GM12874 (cell line): ENCODE measurements around the gene DIAPH2.

Experiments
- TF ChIP-seq, protein P1 (sequence below): IDR thresholded peaks from 2 replicates; pipeline ENCODE4 v1.5.1; 2011; ENCODE audit warnings: low read depth, mild to moderate bottlenecking, control low read depth, low read length, moderate library complexity; ENCODE audit not compliant: insufficient read depth

Gene DIAPH2

DNA sequence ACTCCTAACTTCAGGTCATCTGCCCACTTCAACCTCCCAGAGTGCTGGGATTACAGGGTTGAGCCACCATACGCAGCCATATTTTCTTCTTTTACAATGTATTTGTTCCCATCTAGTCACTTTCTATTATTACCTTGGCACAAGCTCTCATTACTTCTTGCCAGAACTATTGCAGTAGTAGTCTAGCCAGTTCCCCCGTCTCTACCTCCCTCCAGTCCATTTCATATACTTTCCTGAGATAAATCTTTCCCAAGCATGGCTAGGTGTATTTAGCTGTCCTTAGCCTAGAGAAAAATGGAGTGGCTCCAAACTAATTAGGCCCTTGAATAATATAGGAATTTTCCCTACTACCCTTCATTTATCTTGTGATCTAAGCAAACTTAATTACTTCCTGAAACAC, 611.3 kb downstream of the DIAPH2 start:
- TF ChIP-seq, protein P1, sequence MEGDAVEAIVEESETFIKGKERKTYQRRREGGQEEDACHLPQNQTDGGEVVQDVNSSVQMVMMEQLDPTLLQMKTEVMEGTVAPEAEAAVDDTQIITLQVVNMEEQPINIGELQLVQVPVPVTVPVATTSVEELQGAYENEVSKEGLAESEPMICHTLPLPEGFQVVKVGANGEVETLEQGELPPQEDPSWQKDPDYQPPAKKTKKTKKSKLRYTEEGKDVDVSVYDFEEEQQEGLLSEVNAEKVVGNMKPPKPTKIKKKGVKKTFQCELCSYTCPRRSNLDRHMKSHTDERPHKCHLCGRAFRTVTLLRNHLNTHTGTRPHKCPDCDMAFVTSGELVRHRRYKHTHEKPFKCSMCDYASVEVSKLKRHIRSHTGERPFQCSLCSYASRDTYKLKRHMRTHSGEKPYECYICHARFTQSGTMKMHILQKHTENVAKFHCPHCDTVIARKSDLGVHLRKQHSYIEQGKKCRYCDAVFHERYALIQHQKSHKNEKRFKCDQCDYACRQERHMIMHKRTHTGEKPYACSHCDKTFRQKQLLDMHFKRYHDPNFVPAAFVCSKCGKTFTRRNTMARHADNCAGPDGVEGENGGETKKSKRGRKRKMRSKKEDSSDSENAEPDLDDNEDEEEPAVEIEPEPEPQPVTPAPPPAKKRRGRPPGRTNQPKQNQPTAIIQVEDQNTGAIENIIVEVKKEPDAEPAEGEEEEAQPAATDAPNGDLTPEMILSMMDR = no peak

DNA sequence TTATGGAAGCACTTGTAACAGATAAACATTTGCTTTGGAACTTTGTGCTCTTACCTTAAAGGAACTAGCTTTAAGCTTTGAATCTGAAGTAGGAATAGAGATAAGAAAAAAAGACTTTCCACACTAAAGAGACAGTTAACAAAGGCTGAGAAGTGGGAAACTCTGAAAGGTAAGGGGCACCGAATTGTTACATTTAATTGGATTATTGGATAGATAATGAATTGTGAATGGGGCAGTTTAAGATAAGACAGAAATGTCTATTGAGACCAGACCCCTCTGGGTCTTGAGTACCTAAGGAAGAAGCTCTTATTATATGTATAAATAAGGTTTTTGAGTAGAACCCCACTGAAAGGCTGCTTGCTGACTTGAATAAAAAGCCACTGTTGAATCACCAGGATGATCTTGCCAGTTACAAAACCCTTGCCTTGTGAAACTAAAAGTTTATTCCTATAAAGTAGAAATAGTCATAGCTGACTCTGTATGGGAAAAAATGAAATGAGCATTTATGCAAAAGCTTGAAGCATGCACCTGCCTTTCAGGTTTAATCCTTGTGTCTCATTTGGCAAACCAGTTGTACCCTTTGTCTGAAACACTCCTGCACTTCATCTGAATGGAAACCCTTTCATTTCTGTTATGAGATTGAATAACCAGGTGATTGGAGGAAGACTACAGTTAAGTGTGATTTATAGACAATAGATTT, 622.3 kb downstream of the DIAPH2 start:
- TF ChIP-seq, protein P1 = no peak

DNA sequence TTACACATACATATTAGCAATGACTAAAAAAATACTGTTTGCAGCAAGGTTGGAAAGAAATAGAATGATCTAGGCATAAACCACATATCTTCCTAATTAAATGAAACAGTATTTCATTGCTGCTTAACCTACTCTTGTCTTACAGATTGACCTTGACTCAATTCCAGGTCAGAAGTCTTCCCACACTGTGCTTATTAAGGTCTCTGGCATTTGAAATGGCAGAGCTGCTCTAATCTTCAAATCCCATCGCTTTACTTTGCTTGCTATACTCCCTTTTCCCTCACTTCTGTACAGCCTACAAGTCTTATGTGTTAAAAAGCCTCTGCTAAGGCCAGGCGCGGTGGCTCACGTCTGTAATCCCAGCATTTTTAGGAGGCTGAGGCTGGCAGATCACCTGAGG, 623.5 kb downstream of the DIAPH2 start:
- TF ChIP-seq, protein P1 = no peak

DNA sequence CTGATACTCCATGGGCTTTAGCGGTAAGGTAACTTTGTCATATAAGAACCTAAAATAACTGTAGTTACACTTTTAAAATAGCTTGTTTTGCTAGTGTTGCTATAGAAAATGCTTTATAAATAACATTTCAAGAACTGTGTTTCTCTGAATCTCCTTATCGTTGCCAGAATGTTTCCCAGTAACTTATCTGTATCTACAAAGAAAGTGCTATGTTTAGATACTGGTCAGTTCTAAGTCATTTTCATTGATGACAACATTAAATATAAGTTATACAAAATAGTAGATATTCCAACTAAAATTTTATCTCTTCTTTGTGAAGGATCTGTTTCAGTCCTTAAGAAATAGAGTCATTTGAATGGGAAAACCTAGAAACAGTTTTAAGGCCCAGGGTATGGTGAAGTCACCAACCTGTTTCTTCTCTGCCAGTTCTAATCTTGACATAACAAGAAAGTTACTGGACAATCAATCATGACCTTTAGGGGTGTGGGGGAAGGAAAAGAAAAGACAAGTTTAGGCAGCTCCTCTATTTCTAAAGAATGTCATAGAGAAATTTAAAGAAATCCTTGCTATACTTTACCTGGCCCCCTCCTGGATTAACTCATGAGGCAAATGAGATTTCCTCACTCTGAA, 625.0 kb downstream of the DIAPH2 start:
- TF ChIP-seq, protein P1 = no peak

GRCh38 chrX:97310373-97310772, 625.7 kb downstream of the DIAPH2 start:
- TF ChIP-seq, protein P1 = no peak

- TF ChIP-seq, protein P1 = no peak
These were observed 626.6 kb downstream of the DIAPH2 start for GRCh38 chrX:97311066-97311778.

- TF ChIP-seq, protein P1 = no peak
These were observed 629.7 kb downstream of the DIAPH2 start for GRCh38 chrX:97314345-97314744.
